Retina (tissue), 1 donor: ENCODE results near the gene LRP1B.
A peak's percentile ranks its signal among the peaks of the same experiment; 100 is the strongest.

Experiments used
- DNase-seq: peaks from one replicate; pipeline ENCODE4 v3.0.0-alpha.2; 2016

LRP1B gene

DNA sequence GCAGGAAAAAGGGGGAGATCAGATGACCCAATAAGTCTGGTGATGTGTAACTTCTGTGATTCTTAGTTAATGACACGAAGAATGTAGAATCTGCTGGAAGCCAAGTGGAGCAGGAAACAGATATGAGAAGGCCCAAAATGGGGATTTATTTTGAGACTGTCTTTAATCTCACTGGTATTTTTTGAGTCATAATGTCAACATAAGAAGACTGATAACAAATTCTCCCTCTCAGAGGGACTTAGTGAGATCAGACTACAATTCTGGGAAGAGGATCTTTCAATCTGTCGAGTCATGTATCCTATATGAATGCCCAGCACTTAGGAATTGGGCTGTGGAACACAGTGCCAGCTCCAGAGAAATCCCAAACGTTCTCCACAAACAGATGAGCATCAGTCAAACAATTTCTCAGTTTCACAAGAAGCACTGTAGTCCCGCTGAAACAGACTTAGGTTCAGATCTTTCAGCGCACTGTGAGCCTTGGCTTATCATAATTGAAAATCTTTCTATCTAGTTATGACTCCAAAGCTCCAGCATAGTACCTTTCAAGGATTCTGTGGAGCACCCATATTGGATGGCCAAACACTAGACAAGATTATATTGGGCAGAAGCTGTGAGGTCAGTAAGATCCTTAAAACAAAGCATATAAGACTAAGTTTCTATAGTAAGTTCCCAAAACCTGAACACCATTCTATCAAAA lies 738.2 kb downstream of the LRP1B start:
- DNase-seq: no peak

DNA sequence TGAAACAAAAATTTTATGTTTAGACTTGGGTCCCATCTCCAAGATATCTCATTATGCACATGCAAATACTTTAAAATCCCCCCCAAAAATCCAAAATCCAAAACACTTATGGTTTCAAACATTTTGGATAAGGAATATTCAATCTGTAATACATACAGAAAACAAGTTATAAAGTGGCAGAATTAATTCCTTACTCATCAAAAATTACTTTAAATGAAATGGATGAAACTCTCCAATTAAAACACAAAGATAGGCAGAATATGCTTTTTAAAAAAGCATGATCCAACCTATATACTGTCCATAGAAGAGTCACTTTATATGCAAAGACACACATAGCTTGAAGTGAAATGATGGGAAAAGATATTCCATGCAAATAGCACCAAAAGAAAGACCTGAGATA lies 744.6 kb downstream of the LRP1B start:
- no peak for DNase-seq

DNA sequence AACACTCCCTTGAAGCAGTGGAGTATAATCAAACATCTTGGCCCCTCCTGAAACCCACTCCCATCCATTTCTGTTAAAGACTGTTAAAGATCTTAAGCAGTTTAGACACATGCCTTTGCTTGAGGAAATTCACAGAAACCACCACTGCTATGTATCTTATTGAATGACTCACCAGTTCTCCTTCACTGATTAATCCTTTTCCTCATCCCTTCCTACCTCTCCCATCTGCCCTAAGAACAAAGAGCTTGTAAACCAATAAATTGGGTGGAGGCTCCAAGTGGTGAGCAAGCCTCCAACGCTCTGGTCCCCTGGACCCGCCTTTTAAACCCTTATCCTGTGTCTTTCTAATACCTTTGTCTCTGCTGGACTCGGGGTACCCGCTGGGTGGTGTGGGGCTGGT lies 746.1 kb downstream of the LRP1B start:
- no peak for DNase-seq

DNA sequence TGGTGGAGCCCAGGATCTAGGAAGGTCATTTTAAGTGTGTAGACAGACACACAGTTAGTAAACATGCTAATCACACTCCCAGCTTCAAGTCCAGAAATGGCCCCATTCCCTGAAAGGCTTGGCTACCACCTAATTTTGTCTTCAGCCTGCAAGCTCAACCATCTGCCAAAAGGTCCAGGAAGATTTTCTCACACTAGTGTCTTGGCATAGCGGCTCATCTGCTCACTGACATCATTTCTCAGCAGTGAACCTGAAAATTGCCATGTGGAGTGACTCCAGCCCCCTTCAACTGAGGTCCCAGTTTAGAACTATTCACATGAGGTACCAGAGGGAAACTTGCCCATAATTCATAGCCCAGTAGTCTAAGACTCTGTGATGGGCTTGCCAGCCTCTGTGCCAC lies 748.9 kb downstream of the LRP1B start:
- no peak for DNase-seq

DNA sequence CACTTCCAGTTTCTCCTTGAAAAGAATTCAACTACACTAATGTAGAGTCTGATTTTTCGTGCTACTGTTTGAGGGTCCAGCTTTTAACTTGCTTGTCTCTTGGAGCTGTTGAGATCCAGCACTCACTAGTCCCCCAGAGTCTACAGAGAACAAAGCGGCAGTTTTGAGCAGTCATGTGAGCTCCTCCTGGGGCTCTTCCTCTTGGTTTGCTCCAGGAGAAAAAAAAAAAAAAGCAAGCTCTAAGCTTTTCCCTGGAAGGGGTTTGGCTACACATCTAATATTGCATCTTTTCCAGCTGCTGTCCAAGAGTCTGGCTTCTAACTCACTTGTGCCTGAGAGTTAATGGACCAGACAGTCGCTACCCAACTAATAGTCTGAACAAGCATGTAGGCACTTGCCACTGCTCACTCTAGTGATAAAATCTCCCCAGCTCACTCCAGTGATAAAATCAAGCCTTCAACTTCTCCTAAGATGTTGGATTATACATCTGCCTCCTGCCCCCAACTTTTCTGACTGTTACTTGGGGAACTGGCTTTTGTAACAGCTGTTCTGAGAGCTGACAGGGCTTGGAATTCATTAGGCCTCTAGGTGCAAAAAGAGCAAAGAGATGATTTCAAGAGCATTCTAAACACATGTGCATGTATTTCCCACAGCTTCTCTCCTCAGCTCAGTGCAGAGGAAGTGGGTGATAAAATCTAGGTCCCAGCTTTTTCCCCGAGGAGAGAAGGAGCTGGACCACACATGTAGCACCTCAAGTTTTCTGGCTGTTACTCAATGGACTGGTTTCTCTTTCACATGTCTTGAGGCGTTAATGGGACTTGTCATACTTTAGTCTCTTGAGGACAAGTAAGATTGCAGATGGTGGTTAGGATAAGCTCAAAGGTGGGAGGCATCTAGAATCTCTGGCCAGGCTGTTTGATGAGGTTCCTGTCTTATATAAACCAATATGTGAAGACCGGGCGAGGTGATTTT lies 750.5 kb downstream of the LRP1B start:
- DNase-seq: peak; percentile 23

DNA sequence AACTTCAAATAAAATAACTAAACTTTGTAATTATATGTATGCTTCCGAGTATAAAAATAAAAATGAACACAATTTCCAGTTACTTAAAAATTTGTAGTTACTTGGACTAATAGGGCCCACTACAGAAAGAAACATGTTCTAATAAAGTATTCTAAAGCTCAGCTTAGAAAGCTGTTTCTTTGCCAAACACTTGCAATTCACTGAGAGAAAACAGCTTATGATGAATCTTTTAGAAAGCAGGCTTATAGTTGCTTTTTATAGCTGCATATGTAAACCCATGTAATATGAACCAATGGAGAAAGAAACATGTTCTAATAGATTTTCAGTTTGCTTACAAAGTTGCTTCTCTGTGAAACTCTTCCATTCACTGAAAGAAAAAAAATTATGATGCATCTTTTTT lies 766.0 kb downstream of the LRP1B start:
- no peak for DNase-seq

DNA sequence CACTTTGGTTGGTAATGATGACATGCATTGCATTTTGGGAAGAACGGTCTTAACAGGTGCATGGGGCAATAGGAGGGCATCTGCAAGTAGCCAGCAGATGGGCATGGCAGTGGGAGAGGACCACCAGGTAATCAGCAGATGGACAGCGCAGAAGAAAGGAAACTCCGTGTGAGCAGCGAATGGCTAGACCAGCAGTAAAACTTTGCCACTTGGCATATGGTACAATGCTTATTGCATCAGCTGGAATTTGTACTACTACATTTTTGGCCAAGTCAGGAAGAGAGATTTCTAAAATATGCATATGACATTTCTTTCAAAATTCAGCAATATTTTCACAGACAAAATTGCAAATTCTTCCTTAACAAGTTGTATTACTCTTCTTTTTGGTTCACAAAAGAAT lies 768.5 kb downstream of the LRP1B start:
- no peak for DNase-seq

DNA sequence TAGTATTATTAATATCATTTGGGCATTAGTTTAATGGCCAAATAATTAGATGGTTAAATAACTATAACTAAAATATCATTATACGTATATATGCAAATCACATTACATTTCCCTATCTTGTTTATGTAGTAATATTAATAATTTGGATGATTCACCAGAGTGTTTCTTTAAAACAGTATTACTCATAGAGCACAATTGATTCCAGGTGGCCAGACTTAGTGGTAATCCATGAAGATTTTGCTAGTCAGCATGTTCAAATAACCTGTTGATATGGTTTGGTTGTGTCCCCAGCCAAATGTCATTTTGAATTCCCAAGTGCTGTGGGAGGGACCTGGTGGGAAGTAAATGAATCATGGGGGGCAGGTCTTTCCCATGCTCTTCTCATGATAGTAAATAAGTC lies 782.3 kb downstream of the LRP1B start:
- DNase-seq: no peak

DNA sequence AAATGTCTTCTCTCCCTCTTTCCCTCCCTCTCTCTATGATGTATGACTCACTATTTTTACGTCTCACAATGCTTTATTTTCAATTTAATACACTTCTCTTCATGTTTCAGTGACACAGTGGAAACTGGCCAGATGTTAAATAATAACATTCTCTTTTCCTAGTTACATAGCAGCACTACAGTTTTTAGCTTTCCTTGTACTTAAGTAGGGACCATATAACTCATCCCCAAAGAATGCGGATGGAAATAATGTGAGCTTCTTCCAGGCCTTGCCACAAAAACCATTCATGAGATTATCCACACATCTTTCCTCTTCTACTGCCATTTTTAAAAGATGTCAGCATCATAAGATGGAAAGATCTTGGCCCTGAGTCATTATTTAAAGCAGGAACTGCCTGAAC lies 789.4 kb downstream of the LRP1B start:
- no peak for DNase-seq

DNA sequence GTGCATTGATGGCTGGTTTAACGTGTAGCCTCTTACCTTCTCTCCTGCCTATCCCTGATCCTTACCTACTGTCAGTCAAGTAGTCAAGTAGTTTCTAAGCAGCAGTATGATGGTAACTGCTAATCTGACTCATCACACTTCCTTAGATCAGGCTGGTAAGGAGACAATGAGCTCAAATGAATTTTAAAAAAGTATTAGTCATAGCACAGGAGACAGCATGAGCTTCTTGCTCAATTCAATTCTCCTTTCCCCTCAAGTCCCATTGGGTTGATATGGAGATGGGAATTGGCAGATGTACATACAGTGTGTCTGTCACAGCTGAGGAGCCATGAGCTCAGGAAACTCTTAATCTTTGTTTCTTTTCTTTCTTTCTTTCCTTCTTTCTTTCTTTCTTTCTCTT lies 799.7 kb downstream of the LRP1B start:
- no peak for DNase-seq

DNA sequence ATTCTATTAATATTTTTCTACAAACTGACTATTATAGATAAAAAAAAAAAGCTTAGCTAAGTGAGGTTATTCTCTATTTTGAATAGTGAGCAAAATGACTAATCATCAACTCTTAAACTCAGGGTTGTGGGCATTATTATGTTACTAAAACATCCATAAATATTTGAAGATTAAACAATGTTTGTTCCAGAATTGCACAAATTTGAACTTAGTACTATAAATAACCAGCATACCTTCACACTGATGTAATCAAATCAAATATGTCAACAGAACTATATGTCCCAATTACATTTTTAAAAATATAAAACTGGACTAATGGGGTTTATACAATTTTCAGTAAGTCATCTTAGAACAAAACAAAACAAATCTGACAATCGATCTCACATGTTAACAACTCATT lies 800.9 kb downstream of the LRP1B start:
- no peak for DNase-seq

DNA sequence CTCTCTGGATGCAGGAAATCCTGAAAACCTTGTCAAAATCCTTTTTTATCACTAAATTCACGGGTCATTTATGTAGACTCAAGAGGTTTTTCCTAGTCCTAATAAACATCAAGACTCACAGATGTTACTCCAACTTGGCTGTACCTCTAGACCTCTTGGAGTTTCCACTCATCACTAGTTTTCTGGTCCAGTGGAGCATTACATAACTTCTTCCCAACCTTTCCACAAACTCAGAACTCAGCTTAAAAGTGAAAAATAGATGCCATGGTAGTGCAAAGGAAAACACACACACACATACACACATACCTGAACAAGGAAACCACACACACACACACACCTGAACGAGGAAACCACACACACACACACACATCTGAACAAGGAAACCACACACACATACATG lies 807.2 kb downstream of the LRP1B start:
- DNase-seq: no peak

DNA sequence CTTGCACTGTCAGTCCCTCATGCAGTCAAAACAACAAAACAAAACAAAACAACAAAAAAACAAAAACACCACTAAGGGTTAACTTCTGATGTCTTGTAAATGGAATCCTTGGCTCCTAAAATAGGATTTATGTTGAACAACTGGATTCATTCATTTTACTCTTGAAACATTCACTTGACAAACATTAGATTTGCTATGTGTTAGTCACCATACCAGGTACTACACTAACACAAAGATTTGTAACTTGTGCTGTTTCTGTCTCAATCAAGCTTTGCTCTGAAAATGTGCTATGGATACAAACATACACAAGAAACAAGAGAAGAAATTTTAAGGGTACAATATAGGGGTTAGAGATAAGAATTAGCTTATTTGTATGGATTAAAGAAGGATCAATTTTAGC lies 812.8 kb downstream of the LRP1B start:
- DNase-seq: no peak

DNA sequence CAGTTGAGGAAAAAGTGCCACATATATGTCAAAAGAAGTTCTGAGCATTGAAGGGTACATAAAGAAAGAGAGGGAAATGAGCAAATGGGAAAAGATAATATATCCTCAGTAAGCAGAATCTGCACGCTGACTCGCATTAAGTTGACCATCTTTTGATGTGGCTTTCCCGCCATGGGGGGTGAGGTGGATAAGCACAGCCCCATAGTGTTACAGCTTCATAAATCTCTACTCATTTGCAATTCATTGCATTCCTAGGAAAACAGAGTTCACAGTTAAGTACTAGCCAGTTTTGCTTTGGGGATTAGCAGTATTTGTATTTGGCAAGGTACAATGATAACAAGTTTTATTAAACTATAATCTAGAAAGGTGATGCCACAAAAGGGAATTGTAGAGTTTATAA lies 814.2 kb downstream of the LRP1B start:
- DNase-seq: no peak

DNA sequence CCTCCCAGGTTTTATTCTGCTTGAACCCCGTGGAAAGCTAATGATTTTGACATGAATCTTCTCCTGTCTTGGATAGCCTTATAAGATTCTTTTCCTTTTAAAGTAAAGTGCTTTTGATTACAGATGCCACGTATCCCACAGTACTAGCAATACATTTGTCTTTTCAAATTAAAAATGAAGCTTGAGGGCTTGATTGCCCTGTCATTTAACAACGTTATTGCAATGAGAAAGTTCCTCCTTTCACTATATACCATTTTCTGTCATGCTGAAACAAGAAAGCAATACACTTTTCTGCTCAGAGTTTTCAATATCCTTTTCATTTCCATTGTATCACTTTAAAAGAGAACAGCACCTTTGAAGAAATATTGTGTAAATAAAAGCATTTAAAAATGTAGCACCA lies 814.7 kb downstream of the LRP1B start:
- no peak for DNase-seq

DNA sequence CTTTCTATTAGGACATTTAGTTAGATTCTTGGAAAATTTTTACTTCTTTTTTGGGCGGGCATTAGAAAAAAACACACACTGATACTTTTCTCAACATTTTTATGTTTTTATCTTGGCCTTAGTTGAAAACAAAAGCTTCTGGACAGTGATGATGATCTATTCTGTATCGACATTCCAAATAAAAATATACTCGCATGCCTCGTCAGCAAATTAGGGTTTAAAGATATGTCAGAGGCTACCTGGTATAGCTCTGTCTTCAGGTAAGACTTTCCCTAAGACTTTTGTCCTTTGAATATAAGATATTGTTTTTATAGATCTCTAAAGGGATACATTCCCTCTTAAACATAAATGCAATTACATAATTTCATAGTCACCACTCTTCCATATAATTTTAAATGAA lies 816.8 kb downstream of the LRP1B start:
- DNase-seq: no peak

DNA sequence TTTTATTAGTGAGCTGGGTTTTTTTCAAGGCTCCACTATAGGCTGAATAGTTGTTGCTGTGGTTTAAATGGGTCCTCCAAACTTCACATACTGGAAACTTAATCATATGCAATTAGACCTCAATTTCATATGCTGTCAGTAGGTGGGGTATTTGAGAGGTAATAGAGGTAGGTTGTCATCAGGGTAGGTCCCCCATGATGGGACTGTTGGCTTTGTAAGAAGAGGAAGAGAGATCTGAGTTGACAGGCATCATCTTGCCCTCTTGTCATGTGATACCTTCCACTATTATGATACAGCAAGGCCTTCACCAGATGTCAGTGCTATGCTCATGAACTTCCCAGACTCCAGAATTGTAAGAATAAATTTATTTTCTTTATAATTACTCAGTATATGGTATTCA lies 819.4 kb downstream of the LRP1B start:
- DNase-seq: no peak

DNA sequence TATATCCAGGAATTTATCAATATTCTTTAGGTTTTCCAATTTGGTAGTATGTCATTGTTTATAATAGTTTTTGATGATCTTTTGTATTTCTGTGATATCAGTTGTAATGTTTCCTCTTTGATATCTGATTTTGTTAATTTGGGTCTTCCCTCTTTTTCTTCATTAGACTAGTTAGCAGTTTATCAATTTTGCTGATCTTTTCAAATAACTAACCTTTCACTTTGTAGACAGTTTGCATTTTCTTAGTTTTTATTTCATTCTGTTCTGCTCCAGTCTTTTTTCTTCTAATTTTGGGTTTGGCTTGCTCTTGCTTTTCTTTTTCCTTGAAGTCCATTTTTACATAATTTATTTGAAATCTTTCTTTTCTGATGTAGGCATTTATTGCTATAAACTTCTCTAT lies 824.4 kb downstream of the LRP1B start:
- no peak for DNase-seq

DNA sequence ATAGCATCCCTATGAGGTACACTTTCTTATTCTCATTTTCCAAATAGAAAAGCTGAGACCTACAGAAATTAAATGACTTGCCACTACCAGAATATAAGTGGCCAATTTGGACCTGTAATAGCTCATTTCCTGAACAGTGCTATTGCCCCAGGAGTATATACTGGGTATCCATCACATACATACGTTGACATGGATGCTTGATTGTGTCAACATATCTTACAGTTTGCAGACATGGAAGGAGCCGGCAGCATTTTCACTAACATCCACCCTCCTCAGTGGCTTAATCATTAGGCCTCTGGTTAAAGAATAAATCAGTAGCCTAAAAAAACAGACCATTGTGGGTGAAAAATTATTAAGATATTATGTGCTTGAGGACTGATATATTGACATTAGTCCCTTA lies 829.3 kb downstream of the LRP1B start:
- no peak for DNase-seq

DNA sequence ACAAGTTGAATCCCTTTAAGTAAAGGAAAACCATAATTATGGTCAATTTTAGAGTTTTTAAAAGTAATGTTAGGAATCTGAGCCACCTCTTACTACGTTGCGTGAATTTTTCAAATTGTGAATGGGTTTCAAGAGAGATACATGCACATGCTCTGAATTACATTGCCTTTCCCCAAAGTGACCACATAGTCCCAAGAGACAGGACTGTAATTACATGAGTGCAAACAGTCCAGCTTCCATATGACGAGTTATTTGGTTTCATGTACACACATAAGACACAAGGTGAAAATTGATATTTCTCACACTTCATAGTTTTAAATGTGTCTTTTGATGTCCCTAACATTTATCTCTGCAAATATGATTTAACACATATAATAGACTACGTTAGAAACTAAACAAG lies 850.8 kb downstream of the LRP1B start:
- no peak for DNase-seq

DNA sequence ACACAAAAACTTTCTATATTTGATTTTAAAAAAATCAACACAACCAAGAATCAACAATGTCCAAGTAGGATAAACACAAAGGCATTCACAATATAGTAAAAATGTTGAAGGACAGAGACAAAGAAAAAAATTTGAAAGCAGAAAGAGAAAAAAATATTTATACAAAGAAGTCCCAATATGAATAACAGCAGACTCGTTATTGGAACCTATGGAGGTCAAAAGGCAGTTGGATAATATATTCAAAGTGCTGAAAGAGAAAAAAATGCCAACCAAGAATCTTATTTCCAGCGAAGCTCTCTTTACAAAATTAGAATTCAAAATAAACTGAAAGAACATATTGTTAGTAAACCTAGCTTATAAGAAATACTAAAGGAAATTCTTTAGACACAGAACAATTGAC lies 859.5 kb downstream of the LRP1B start:
- no peak for DNase-seq

DNA sequence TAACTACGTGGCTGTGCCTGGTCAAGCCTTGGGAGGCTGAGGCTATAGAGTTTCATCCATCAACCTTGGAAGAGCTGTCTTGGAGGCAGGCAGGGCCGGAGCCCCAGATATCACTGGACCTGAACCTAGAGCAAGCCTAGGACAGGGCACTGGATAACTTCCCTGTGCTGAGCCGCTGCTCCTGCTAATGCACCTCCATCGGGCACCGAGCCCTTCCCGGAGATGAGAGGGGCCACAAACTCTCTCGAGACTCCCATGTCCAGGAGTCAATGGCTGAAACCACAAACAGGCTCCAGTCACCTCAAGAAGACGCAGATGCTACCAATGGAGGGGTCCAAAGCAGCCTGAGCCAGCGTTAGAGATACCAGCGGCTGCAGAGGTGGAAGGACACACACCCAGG lies 866.0 kb downstream of the LRP1B start:
- DNase-seq: no peak

DNA sequence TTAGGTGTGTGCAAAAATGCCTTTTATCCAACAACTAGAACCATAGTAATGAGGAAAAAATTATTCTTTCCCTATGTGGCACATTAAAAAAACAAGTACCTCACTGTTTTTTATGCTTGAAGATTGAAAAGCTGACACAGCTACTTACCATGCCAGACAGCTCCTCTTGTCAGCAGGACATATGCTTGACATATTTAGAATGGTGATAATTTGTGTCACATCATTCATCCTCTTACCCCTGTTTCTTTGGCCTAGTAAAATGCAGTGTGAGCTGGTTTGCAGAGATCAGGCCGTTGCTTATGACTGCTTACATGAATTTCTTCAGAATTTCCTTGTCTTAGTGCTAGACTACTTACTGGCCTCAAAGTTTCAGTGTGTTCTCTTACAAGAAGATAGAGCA lies 869.9 kb downstream of the LRP1B start:
- DNase-seq: no peak

DNA sequence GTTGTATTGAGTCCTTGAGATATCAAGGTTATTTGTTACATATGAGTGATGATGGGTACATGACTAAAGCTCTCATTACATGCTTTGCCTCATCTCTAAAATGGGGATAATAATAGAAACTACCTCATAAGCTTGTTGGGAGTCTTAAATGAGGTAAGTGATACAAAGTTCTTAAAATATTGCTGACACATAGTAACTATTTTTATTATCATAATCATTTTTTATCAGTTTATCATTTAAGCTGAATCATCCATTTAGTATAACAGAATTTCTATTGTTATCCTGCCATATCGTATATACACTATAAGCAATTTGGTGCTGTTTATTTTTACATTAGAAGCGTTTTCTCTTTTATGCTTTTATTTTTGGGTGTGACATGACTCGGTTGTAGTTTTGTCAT lies 871.1 kb downstream of the LRP1B start:
- no peak for DNase-seq

DNA sequence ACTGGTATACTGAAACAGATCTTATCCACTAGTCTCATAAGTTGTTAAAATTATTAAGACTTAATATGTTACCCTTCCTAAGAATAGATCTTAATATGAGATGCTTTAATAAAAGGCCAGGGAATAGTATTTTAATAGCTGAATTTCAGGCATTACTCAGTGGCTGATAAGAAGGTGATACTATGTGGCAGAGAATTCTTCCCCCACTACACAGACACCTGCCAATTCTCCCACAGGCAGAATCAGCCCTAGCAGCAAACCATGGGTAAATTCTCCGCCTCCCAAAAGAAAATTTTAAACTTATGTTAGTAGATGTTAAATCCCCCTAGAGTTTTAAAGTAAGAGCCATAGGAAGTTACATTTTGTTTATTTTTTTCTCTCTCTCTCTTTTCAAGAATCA lies 888.8 kb downstream of the LRP1B start:
- DNase-seq: no peak
